K562 (cell line): ENCODE results near the gene CC2D2B. TPM values are rescaled to one million over a fixed set of nuclear protein-coding genes. Genes with fewer than 3 reads are reported as not detected.

ENCODE experiments used
- ATAC-seq: fragments of 200-7000 bp; cut with Tn5 transposase; 3 replicates; pipeline ENCODE4 v1.9.1; 2020; ENCODE audit warnings: moderate library complexity
- BruUV-seq: library from RNA; stranded (reverse); fragments of 400-500 nt; replicated peaks from 2 replicates; lab custom pipeline; 2021; lab: Mats Ljungman, UMichigan
- CTCF ChIA-PET: fragments of 300-600 bp; formaldehyde crosslinking; extraction: SDS; loops from one replicate; lab custom pipeline; 2021; ENCODE audit warnings: low intra/inter-chr PET ratio; lab: Yijun Ruan, JAX
- POLR2A ChIA-PET: fragments of 300-600, 350-650 bp; sonication (Branson Sonifier 250); formaldehyde crosslinking; extraction: SDS; loops from one replicate; lab custom pipeline; 2021; ENCODE audit warnings: antibody characterized with exemption, inconsistent platforms; lab: Yijun Ruan, JAX
- DNase-seq, 4 experiments: peaks; one replicate each; pipeline versions ENCODE4 v3.0.0 to v3.0.0-alpha.2; 2011 to 2018; ENCODE audit warnings: low spot score in 3 of 4, mixed read lengths in 3 of 4; ENCODE audit errors: extremely low read depth in 1 of 4
- FAIRE-seq: peaks from 2 replicates; lab custom pipeline; 2011; peaks lifted over from hg19 to GRCh38; lab: Jason Lieb, UNC
- H2AFZ ChIP-seq: 2 replicates; pipeline ENCODE4 v1.6.0; 2011; ENCODE audit warnings: low read depth, low read length, control low read depth, inconsistent platforms
- H3K27ac ChIP-seq: fragments of 200-600 bp; 3 replicates; pipeline ENCODE4 v1.8.0; 2011; ENCODE audit warnings: low read depth, mild to moderate bottlenecking, control low read depth, inconsistent platforms, low read length, moderate library complexity, mixed read lengths; ENCODE audit errors: extremely low read depth
- H3K27me3 ChIP-seq, 2 experiments: fragments of 300-600 bp in 1 of 2; 2 replicates in 1 of 2; 3 replicates in 1 of 2; pipeline versions ENCODE4 v1.6.0 to v1.8.0; 2011; ENCODE audit warnings: inconsistent platforms in 2 of 2, low read length in 2 of 2, mild to moderate bottlenecking in 1 of 2, mixed read lengths in 1 of 2, moderate library complexity in 1 of 2; ENCODE audit not compliant: control insufficient read depth in 2 of 2, insufficient read depth in 2 of 2
- H3K36me3 ChIP-seq: fragments of 300-600 bp; 3 replicates; pipeline ENCODE4 v1.8.0; 2011; ENCODE audit warnings: mild to moderate bottlenecking, low read length, inconsistent platforms; ENCODE audit not compliant: control insufficient read depth, insufficient read depth
- H3K4me1 ChIP-seq, 2 experiments: fragments of 200-600 bp in 1 of 2; replicated peaks in 1 of 2; 2 replicates in 1 of 2; 3 replicates in 1 of 2; pipeline versions ENCODE4 v1.5.1 to v1.8.0; 2011; ENCODE audit warnings: inconsistent platforms in 2 of 2, low read length in 2 of 2, mild to moderate bottlenecking in 1 of 2, mixed read lengths in 1 of 2, moderate library complexity in 1 of 2; ENCODE audit not compliant: control insufficient read depth in 2 of 2, insufficient read depth in 2 of 2
- H3K4me2 ChIP-seq: 2 replicates; pipeline ENCODE4 v1.6.1; 2011; ENCODE audit warnings: low read length, control low read depth, inconsistent platforms, mixed read lengths; ENCODE audit not compliant: insufficient read depth
- H3K4me3 ChIP-seq: fragments of 200-600 bp; sonication (generic), shearing (Covaris generic); 2 replicates; pipeline ENCODE4 v1.5.1; 2016; ENCODE audit warnings: control low read depth, inconsistent platforms
- H3K79me2 ChIP-seq: fragments of 200-600 bp; 3 replicates; pipeline ENCODE4 v1.8.0; 2011; ENCODE audit warnings: low read length, inconsistent platforms; ENCODE audit not compliant: control insufficient read depth, insufficient read depth
- H3K9ac ChIP-seq, 2 experiments: 2 replicates each; pipeline versions ENCODE4 v1.6.0 to v1.6.1; 2011; ENCODE audit warnings: low read depth in 2 of 2, low read length in 2 of 2, control low read depth in 1 of 2, inconsistent platforms in 1 of 2, mild to moderate bottlenecking in 1 of 2, mixed read lengths in 1 of 2; ENCODE audit not compliant: insufficient read depth in 1 of 2
- H3K9me1 ChIP-seq: one replicate; pipeline ENCODE4 v1.6.0; 2011; ENCODE audit warnings: inconsistent platforms, mild to moderate bottlenecking, low read length, moderate library complexity; ENCODE audit not compliant: control insufficient read depth, insufficient read depth
- H3K9me3 ChIP-seq: replicated peaks from 2 replicates; pipeline ENCODE4 v1.5.1; 2011; ENCODE audit warnings: low read depth, low read length, inconsistent platforms; ENCODE audit not compliant: control insufficient read depth, insufficient read depth
- H4K20me1 ChIP-seq: replicated peaks from 2 replicates; pipeline ENCODE4 v1.6.1; 2011; ENCODE audit warnings: low read length, inconsistent platforms, mixed read lengths; ENCODE audit not compliant: control insufficient read depth, insufficient read depth
- BACH1 ChIP-seq: fragments of 200-800 bp; sonication (Bioruptor generic); IDR thresholded peaks from 2 replicates; pipeline ENCODE4 v1.6.1; 2016; ENCODE audit warnings: missing genetic modification characterization, missing compliant biosample characterization
- DMBX1 ChIP-seq: fragments of 250-450 bp; sonication (Bioruptor Pico); IDR thresholded peaks from 2 replicates; pipeline ENCODE4 v1.8.0; 2022; ENCODE audit warnings: inconsistent platforms, mild to moderate bottlenecking, moderate library complexity, borderline replicate concordance
- E2F4 ChIP-seq: sonication (generic); formaldehyde crosslinking; IDR thresholded peaks from 2 replicates; pipeline ENCODE4 v1.8.0; 2022; ENCODE audit warnings: mild to moderate bottlenecking, low read depth, missing genetic modification reagents
- E4F1 ChIP-seq: fragments of 250-450 bp; sonication (Bioruptor Pico); IDR thresholded peaks from 2 replicates; pipeline ENCODE4 v1.5.0; 2021; ENCODE audit warnings: mild to moderate bottlenecking, borderline replicate concordance
- TARDBP ChIP-seq: fragments of 450-650 bp; IDR thresholded peaks from 2 replicates; pipeline ENCODE4 v1.6.1; 2016
- ZBED1 ChIP-seq: IDR thresholded peaks from 2 replicates; pipeline ENCODE4 v1.6.1; 2014
- ZNF280B ChIP-seq: fragments of 250-450 bp; sonication (Bioruptor Pico); IDR thresholded peaks from 2 replicates; pipeline ENCODE4 v1.5.1; 2021; ENCODE audit warnings: mild to moderate bottlenecking
- ZNF551 ChIP-seq: fragments of 250-450 bp; sonication (Bioruptor Pico); IDR thresholded peaks from 2 replicates; pipeline ENCODE4 v1.5.0; 2021; ENCODE audit warnings: mild to moderate bottlenecking, moderate library complexity
- in situ Hi-C: fragments of 300-500 bp; cut with MboI; formaldehyde crosslinking; loops from 4 replicates; pipeline ENCODE4 v1.15.0; 2018; ENCODE audit warnings: inconsistent platforms, mixed read lengths
- intact Hi-C: fragments of 100-400 bp; cut with micrococcal nuclease; formaldehyde crosslinking; loops from 2 replicates; pipeline ENCODE4 v1.14.2; 2022
- polyA plus RNA-seq, 8 experiments: library from polyadenylated mRNA; depleted of rRNA in 4 of 8; stranded (reverse) in 5 of 8; unstranded in 3 of 8; fragments of >200 nt; fragmentation: Nextera tagmentation in 2 of 8; fragmentation: Illumina TruSeq in 1 of 8; extraction: Ambion mirVana in 2 of 8; extraction: Trizol in 1 of 8; gene quantifications; 2 replicates each; pipeline versions ENCODE4 v1.2.1 to v1.2.3, GENCODE V29; 2011 to 2014; ENCODE audit warnings: inconsistent platforms in 1 of 8, missing spikeins in 1 of 8
- total RNA-seq, 7 experiments: library from RNA; depleted of rRNA in 6 of 7; stranded (reverse); fragments of >200 nt in 6 of 7; fragmentation: Illumina TruSeq in 2 of 7; extraction: Trizol in 2 of 7; gene quantifications; 2 replicates each; pipeline versions ENCODE4 v1.2.1 to v1.2.3, GENCODE V29; 2011 to 2021; ENCODE audit warnings: low replicate concordance in 1 of 7

CC2D2B gene
- total and polyA plus RNA-seq, 9 of the 15 experiments (the other 6 are each of a cell fraction or from before 2014, with no cell fraction given): 0.10 to 0.34 (median 0.20) TPM; not detected in 5

- Histone ChIP-seq H3K27me3 (no peaks in the 10 kb centered on the region), H3K9me3 (no peaks in the 10 kb centered on the region), H3K4me1 (no peaks in the 10 kb centered on the region), H3K4me2 (no peak overlapping the region), H3K4me3 (no peak overlapping the region), H3K27ac (no peak overlapping the region), H3K9me1 (no peaks in the 10 kb centered on the region), H4K20me1 (no peaks in the 10 kb centered on the region), H2AFZ (no peak overlapping the region), H3K9ac (no peak overlapping the region), H3K36me3 (peaks cover 17% of the 10 kb centered on the region; the same call in 1 of the 3 replicates), H3K79me2 (no peaks in the 10 kb centered on the region)
- ChIA-PET POLR2A (interaction anchor here (0.6 kb wide), 1 partner anchor 324 kb away, joined by 3 read pairs; no protein-coding TSS in a partner anchor), CTCF (no interaction called here)
- no peak for TF ChIP-seq ZBED1
- TF ChIP-seq TARDBP: no peak
- TF ChIP-seq DMBX1 (CRISPR knock-in tag): no peak
- TF ChIP-seq BACH1 (tag): no peak
- no peak for TF ChIP-seq E4F1 (CRISPR knock-in tag)
- TF ChIP-seq ZNF280B (CRISPR knock-in tag): no peak
- no peak for TF ChIP-seq E2F4 (CRISPR knock-in tag)
- TF ChIP-seq ZNF551: no peak
- intact Hi-C loops (no loop called here), in situ Hi-C loops (no loop called here)
- no peak for DNase-seq
- no peak for ATAC-seq
- no peak for FAIRE-seq
- BruUV-seq: no TSS peak
Measured at GRCh38 chr10:95877881-95878280, 29.9 kb upstream of the CC2D2B start.
